Natural killer cell treated with Interleukin-12 subunit alpha and Interleukin-12 subunit beta and Interleukin-15 and Interleukin-18, amount 100 ng/mL, for 72 hours (primary cell): ENCODE data around the gene GALNT14. TPM values are rescaled to one million over a fixed set of nuclear protein-coding genes. Genes with fewer than 3 reads are reported as not detected.

ENCODE experiments used
- ATAC-seq, 2 donors: fragments of 150-1000 bp; cut with Tn5 transposase in 1 of 2; sonication (Bioruptor Pico), chemical (Tn5 transposase) in 1 of 2; 2 replicates each; pipeline ENCODE4 v1.10.0; 2021
- DNase-seq: peaks from one replicate; pipeline ENCODE4 v3.0.0; 2022; ENCODE audit warnings: low spot score
- H3K27ac Mint-ChIP-seq, 2 donors: 1 replicate in 1 of 2; 2 replicates in 1 of 2; pipeline ENCODE4 v1.8.0; 2022; ENCODE audit warnings: mixed read lengths in 2 of 2, mild to moderate bottlenecking in 1 of 2, moderate library complexity in 1 of 2
- H3K27me3 Mint-ChIP-seq, 2 donors: 1 replicate in 1 of 2; 2 replicates in 1 of 2; pipeline ENCODE4 v1.8.0; 2022; ENCODE audit warnings: mixed read lengths in 2 of 2
- H3K36me3 Mint-ChIP-seq: one replicate; pipeline ENCODE4 v1.8.0; 2022; ENCODE audit warnings: mixed read lengths
- H3K4me1 Mint-ChIP-seq, 2 donors: 1 replicate in 1 of 2; 2 replicates in 1 of 2; pipeline ENCODE4 v1.8.0; 2022; ENCODE audit warnings: low read depth in 2 of 2, mixed read lengths in 2 of 2, mild to moderate bottlenecking in 1 of 2
- H3K4me3 Mint-ChIP-seq: one replicate; pipeline ENCODE4 v1.8.0; 2022; ENCODE audit warnings: mixed read lengths
- H3K9me3 Mint-ChIP-seq: 2 replicates; pipeline ENCODE4 v1.8.0; 2022; ENCODE audit warnings: mixed read lengths
- total RNA-seq, 2 donors: library from RNA; stranded (reverse); gene quantifications; one replicate each; pipeline ENCODE4 v1.2.3, GENCODE V29; 2022

Gene GALNT14
- total RNA-seq, 2 donors from 2014 or later = 1.3 TPM; not detected in 1

- no peaks in the 10 kb centered on the region for H3K36me3 Mint-ChIP-seq
- peaks cover 21 to 25% of the 10 kb centered on the region in 2 donors for H3K27me3 Mint-ChIP-seq
- no peak for ATAC-seq
- H3K9me3 Mint-ChIP-seq = no peaks in the 10 kb centered on the region
- H3K27ac Mint-ChIP-seq = no peak overlapping the region
- DNase-seq = no peak
- H3K4me1 Mint-ChIP-seq = no peaks in the 10 kb centered on the region
- H3K4me3 Mint-ChIP-seq = no peak overlapping the region
These were observed 164.1 kb downstream of the GALNT14 start for GRCh38 chr2:30974092-30974491.

GRCh38 chr2:30971231-30972025 is 166.8 kb downstream of the GALNT14 start:
- no peaks in the 10 kb centered on the region for H3K36me3 Mint-ChIP-seq
- H3K4me1 Mint-ChIP-seq = no peaks in the 10 kb centered on the region
- peaks cover 18 to 21% of the 10 kb centered on the region in 2 donors for H3K27me3 Mint-ChIP-seq
- no peak overlapping the region for H3K27ac Mint-ChIP-seq
- no peak for ATAC-seq
- no peak overlapping the region for H3K4me3 Mint-ChIP-seq
- DNase-seq = no peak
- H3K9me3 Mint-ChIP-seq = no peaks in the 10 kb centered on the region

GRCh38 chr2:30968660-30969397 is 169.4 kb downstream of the GALNT14 start:
- Mint-ChIP-seq H3K9me3 (no peaks in the 10 kb centered on the region), H3K36me3 (no peaks in the 10 kb centered on the region), H3K4me3 (no peak overlapping the region), H3K4me1 (no peaks in the 10 kb centered on the region), H3K27ac (no peak overlapping the region), H3K27me3 (peaks cover 7 to 9% of the 10 kb centered on the region in 2 donors)
- ATAC-seq = no peak
- DNase-seq = no peak

- no peaks in the 10 kb centered on the region for H3K4me1 Mint-ChIP-seq
- peaks cover 7% of the 10 kb centered on the region in 2 donors for H3K27me3 Mint-ChIP-seq
- ATAC-seq (no peak), DNase-seq (no peak)
- no peaks in the 10 kb centered on the region for H3K9me3 Mint-ChIP-seq
- no peaks in the 10 kb centered on the region for H3K36me3 Mint-ChIP-seq
- H3K27ac Mint-ChIP-seq = no peak overlapping the region
- H3K4me3 Mint-ChIP-seq = no peak overlapping the region
These were observed 171.5 kb downstream of the GALNT14 start for GRCh38 chr2:30966786-30967185.

GRCh38 chr2:30965022-30965531 is 173.2 kb downstream of the GALNT14 start:
- no peak for ATAC-seq
- Mint-ChIP-seq H3K27ac (no peak overlapping the region), H3K9me3 (no peaks in the 10 kb centered on the region), H3K36me3 (no peaks in the 10 kb centered on the region), H3K4me3 (no peak overlapping the region), H3K27me3 (peaks cover 7 to 12% of the 10 kb centered on the region in 2 donors), H3K4me1 (no peaks in the 10 kb centered on the region)
- no peak for DNase-seq

- Mint-ChIP-seq H3K27me3 (peaks cover 7 to 12% of the 10 kb centered on the region in 2 donors), H3K4me3 (no peak overlapping the region), H3K4me1 (no peaks in the 10 kb centered on the region), H3K27ac (no peak overlapping the region), H3K9me3 (no peaks in the 10 kb centered on the region), H3K36me3 (no peaks in the 10 kb centered on the region)
- no peak for DNase-seq
- ATAC-seq = no peak
These were observed 173.8 kb downstream of the GALNT14 start for GRCh38 chr2:30964334-30965005.

GRCh38 chr2:30963184-30963583 is 175.1 kb downstream of the GALNT14 start:
- Mint-ChIP-seq H3K4me1 (no peaks in the 10 kb centered on the region), H3K9me3 (no peaks in the 10 kb centered on the region), H3K27me3 (peaks cover 0 to 8% of the 10 kb centered on the region in 2 donors), H3K4me3 (no peak overlapping the region), H3K27ac (no peak overlapping the region), H3K36me3 (no peaks in the 10 kb centered on the region)
- DNase-seq (no peak), ATAC-seq (no peak)

GRCh38 chr2:30960213-30960612 is 178.0 kb downstream of the GALNT14 start:
- no peak for ATAC-seq
- no peak for DNase-seq
- no peak overlapping the region for H3K27ac Mint-ChIP-seq
- H3K27me3 Mint-ChIP-seq = peaks cover 0 to 5% of the 10 kb centered on the region in 2 donors
- no peaks in the 10 kb centered on the region for H3K9me3 Mint-ChIP-seq
- H3K4me1 Mint-ChIP-seq = no peaks in the 10 kb centered on the region
- no peak overlapping the region for H3K4me3 Mint-ChIP-seq
- no peaks in the 10 kb centered on the region for H3K36me3 Mint-ChIP-seq

- no peaks in the 10 kb centered on the region for H3K9me3 Mint-ChIP-seq
- no peak for ATAC-seq
- no peaks in the 10 kb centered on the region for H3K36me3 Mint-ChIP-seq
- H3K4me1 Mint-ChIP-seq = no peaks in the 10 kb centered on the region
- peaks cover 0 to 5% of the 10 kb centered on the region in 2 donors for H3K27me3 Mint-ChIP-seq
- H3K27ac Mint-ChIP-seq = no peak overlapping the region
- DNase-seq = no peak
- H3K4me3 Mint-ChIP-seq = no peak overlapping the region
These were observed 178.6 kb downstream of the GALNT14 start for GRCh38 chr2:30959653-30960052.

- DNase-seq = no peak
- Mint-ChIP-seq H3K4me3 (no peak overlapping the region), H3K36me3 (no peaks in the 10 kb centered on the region), H3K27me3 (peaks cover 0 to 5% of the 10 kb centered on the region in 2 donors), H3K27ac (no peak overlapping the region), H3K9me3 (no peaks in the 10 kb centered on the region), H3K4me1 (no peaks in the 10 kb centered on the region)
- ATAC-seq = no peak
These were observed 179.3 kb downstream of the GALNT14 start for GRCh38 chr2:30958918-30959265.

GRCh38 chr2:30958193-30958917 is 179.9 kb downstream of the GALNT14 start:
- Mint-ChIP-seq H3K4me3 (no peak overlapping the region), H3K27ac (no peak overlapping the region), H3K36me3 (no peaks in the 10 kb centered on the region), H3K9me3 (no peaks in the 10 kb centered on the region), H3K27me3 (peaks cover 0 to 5% of the 10 kb centered on the region in 2 donors), H3K4me1 (no peaks in the 10 kb centered on the region)
- no peak for ATAC-seq
- no peak for DNase-seq

GRCh38 chr2:30957591-30957990 is 180.6 kb downstream of the GALNT14 start:
- no peaks in the 10 kb centered on the region for H3K4me1 Mint-ChIP-seq
- DNase-seq = no peak
- no peak for ATAC-seq
- H3K27ac Mint-ChIP-seq = no peak overlapping the region
- H3K36me3 Mint-ChIP-seq = no peaks in the 10 kb centered on the region
- H3K4me3 Mint-ChIP-seq = no peak overlapping the region
- peaks cover 0 to 5% of the 10 kb centered on the region in 2 donors for H3K27me3 Mint-ChIP-seq
- H3K9me3 Mint-ChIP-seq = no peaks in the 10 kb centered on the region

GRCh38 chr2:30956995-30957394 is 181.2 kb downstream of the GALNT14 start:
- no peaks in the 10 kb centered on the region for H3K9me3 Mint-ChIP-seq
- no peak overlapping the region for H3K4me3 Mint-ChIP-seq
- H3K4me1 Mint-ChIP-seq = no peaks in the 10 kb centered on the region
- ATAC-seq (no peak), DNase-seq (no peak)
- peaks cover 0 to 5% of the 10 kb centered on the region in 2 donors for H3K27me3 Mint-ChIP-seq
- no peaks in the 10 kb centered on the region for H3K36me3 Mint-ChIP-seq
- H3K27ac Mint-ChIP-seq = no peak overlapping the region
